GM18499 (cell line): ENCODE measurements around the gene ZNF536.

ENCODE experiments used
- ATAC-seq: cut with Tn5 transposase; IDR thresholded peaks from one replicate; pipeline ENCODE4 v1.9.1; 2021; ENCODE audit warnings: moderate number of reproducible peaks; ENCODE audit not compliant: insufficient read depth, unreplicated experiment

The ZNF536 gene

DNA sequence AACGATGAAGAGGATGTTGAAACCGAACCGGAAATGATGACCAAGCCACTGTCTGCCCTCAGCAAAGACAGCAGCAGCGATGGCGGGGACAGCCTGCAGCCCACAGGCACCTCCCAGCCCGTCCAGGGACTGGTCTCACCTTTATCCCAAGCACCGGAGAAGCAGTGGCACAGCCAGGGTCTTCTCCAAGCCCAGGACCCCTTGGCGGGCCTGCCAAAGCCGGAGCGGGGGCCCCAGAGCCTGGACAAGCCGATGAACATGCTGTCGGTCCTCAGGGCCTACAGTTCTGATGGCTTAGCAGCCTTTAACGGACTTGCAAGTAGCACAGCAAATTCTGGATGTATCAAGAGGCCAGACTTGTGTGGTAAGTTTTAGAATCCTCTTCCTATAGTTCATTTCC, 177.0 kb downstream of the ZNF536 start:
- ATAC-seq, result no peak

DNA sequence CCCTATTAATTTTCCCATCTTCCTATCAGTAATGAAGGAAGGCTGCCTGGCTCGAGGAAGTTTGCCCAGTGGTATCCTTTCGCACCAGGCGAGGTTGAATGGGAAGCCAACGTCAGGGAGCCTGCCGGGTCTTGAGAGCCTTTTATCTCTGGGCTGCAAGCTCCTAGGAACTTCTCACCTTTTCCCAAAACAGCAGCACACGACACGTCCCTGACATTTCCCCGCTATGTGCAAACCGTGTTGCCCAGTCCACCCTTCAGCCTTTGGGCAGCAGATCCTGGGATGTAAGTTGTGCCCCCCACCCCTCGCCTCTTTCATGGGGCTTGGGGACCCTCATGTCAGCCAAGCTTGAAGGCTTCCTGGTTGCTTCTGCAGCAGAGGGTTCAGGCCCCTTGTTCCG, 179.1 kb downstream of the ZNF536 start:
- ATAC-seq, result no peak

GRCh38 chr19:30552593-30552992, 180.4 kb downstream of the ZNF536 start:
- ATAC-seq, result no peak

DNA sequence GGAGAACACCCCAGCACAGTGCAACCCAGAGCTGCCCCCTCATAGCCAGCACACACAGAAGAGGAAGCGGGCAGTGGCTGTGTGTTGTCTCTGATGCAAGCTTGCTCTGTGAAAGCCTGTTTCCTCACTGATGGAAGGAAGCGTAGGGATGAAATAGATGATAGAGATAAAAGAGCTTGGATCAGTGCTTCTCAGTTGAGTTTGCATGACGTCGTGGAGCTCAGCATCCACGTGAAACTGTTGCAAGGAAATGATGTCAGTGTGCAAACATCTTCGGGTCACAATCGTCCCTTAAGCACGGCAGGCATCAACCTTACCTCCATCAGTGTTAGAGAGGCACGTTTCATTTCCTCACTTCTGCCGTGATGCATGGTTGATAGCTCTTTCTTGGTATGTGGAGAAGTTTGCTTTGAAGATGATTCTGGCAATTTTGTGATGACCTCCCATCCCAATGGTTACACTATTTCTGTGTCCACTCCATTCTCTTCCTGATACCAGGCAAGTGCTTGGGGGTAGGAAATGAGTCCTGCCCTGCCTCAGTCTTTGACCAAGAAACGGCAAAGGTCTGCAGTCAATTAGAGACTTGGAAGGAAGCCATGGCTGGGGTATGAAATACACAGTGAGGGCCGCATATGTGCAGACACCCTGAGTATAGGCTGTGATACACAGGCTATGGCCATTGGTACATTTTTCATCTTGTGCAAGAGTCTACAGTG, 183.0 kb downstream of the ZNF536 start:
- ATAC-seq, result no peak

GRCh38 chr19:30555791-30556110, 183.6 kb downstream of the ZNF536 start:
- no peak for ATAC-seq

DNA sequence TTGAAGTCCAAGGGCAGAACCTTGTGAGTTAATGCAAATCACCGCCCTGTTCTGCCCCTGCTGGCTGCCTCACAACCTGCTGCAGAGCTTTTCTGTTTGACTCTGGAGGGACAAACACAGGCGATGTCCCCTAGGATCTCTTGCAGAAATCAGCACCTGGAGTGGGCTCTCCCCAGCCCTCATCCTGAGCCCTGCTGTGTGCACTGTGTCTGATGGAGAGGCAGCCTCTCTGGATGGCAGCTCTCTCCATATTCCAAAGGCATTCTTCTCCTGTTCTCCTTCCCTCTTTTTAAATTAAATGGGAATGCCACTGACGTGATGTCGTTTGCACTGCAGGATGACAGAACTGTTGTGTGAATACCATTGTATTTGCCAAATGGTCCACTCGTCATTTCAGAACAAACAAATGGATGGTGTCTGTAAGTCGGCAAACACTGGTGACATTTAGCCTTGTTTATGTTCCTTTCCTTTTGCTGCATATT, 184.1 kb downstream of the ZNF536 start:
- ATAC-seq, result no peak

DNA sequence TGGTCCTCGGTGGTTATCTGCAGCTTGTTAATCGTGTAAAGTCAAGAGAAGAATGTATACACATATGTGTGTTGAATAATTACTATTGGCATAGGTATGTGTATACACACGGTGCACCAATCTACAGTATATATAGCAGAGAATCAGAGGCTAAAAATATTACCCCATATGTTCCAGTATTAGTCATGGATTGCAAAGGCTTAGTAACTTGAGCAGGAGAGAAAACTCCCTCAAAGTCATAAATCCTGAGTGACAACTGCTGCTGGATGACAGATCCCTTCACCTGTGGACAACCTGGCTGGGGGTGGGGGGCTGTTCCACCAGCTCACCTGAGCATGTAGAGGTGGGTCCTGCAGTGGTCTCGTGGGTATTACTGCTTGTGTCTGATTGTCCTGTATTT, 185.0 kb downstream of the ZNF536 start:
- no peak for ATAC-seq

DNA sequence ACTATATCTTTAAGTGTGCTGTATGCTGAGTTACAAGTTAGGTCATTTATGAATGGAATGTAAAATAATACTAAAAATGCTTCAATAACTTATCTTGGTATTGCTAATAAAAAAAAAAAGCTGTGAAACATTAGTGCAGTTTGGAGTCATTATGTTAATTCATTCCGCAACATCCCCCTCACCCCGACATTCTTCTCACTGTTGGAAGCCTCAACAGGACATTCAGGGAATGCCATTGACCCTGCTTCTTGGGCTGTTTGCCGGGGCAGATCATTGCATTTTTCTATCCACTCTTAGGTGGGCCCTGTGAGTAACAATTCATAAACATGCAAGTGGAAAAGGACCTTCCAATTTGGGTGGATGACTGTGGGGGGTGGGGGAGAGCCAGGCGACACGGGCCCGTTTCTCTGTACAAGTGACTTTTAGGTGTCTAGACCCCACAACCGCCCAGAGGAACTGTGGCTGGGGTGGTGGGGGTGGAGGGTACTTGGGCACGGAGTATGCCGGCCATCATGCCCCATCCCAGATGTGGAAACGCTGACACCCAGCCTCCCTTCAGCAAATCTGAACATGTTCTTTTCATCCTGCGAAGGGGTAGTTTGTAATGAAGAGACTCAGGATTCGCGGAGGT, 185.9 kb downstream of the ZNF536 start:
- no peak for ATAC-seq

DNA sequence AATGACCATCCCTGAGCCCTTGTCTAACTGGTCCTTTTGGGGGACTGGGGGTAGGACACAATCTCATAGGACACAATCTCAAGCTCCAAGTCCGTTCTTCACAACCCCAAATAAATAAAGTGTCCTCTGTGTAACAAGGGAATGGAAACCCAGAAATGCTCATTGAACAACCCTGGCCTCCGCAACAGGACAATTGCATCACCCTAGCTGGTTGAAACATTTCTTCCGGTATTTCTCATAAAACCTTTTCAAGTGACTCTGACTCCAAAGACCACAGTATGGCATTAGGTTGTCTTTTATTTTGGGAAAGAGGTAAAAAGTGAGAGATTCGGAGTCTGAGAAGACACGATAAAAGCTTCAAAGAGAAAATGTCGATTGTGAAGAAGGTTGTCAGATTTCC, 186.6 kb downstream of the ZNF536 start:
- no peak for ATAC-seq

- ATAC-seq, result no peak
Observed at GRCh38 chr19:30559446-30559845, 187.3 kb downstream of the ZNF536 start.

DNA sequence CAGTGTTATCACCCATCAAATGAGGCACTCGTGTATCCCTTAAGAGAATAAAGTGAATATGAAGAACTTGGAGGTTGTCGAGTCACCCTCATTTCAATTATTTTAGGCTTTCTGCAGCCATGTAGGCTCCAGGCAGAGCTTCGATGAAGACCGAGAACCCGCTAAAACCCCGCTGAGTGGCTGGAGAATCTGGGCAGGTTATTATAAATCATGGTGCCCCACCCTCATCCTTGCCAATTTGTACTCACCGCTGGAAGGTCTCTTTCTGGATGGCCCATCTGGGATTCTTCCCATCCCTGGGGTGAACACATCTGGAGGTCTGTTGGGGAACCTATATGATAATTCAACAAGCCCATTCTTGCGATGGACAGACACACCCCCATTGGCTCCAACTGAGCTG, 190.8 kb downstream of the ZNF536 start:
- ATAC-seq, result no peak

DNA sequence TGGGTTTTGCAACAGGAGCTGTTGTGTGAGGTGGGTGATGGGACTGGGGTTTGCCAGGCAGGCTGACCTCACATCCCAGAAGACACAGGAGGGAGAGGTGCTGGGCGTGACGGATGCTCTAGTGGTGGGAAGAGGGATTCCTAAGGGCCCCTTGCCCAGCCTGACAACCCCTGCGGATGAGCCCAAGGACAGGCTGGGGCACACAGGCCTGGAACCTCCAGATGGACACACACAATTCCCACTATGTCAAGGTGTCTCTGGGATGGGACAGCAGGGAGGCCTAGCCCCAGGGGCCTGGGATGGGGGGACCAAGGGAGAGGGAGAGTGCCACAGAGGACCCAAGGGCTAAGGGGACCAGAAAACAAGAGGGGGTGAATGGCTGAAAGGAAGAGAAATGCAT, 191.5 kb downstream of the ZNF536 start:
- ATAC-seq, result no peak

DNA sequence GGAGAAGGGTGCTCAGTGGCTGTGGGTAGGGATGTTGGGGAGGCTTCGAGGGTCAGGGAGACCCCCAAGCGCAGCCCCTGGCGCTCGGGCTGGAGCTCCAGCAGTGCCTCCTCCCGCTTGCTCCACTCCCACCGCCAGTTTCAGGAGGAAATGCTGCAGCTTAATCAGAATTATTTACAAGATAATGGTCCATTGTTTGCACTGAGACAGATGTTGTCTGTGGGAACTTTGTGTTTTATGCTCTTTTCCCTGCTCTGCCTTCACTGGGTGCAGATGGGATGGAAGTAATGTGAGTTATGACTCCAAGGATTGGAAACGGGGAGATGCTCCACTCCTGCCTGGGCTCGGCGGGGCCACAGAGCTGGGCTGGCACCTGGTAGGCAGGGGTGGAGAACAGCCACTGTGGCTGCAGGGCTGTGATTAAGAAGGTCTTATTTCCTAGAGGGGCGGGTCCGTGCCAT, 192.4 kb downstream of the ZNF536 start:
- ATAC-seq, result no peak

DNA sequence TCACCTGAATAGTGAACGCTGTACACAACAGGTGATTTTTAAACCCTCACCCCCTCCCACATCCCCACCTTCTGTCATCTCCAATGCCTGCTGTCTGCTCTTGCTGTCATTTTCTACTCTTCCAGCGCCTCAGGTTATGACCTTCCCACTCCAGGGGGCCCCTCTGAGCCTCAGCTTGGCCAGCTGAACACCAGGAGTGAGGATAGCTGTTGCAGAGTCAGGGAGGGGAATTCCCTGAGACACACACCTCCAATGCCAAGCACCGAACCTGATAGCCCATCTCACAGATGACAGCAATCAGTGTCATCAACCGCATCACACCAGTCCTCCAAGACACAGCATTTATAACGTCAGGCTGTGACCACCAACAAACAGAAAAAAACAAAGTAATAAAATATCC, 193.5 kb downstream of the ZNF536 start:
- no peak for ATAC-seq

DNA sequence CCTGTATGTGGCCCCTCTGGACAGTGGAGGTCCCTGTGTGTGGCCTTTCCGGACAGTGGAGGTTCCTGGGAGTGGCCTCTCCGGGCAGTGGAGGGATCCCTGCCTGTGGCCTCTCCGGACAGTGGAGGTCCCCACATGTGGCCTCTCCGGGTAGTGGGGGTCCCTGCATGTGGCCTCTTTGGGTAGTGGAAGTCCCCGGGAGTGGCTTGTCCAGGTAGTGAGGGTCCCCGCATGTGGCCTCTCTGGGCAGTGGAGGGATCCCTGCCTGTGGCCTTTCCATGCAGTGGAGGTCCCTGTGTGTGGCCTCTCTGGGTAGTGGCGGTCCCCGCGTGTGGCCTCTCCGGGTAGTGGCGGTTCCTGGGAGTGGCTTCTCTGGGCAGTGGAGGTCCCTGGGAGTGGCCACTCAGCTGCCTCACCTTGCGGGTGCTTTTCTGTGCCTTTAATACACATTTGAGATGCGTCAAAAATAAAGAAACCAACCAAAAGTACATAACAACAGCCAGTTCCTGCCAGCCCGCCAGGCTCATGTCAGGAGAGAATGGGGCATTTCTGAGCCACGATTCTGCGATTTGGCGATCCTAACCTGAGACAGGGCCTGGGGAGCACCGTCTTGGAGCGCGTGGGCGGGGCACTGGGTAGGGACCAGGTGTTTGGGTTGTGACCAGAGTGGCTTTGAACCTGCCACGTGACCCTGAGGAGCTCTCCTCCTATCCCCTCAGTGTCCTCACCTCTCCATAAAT, 194.7 kb downstream of the ZNF536 start:
- no peak for ATAC-seq

GRCh38 chr19:30567536-30568232, 195.5 kb downstream of the ZNF536 start:
- ATAC-seq, result no peak

DNA sequence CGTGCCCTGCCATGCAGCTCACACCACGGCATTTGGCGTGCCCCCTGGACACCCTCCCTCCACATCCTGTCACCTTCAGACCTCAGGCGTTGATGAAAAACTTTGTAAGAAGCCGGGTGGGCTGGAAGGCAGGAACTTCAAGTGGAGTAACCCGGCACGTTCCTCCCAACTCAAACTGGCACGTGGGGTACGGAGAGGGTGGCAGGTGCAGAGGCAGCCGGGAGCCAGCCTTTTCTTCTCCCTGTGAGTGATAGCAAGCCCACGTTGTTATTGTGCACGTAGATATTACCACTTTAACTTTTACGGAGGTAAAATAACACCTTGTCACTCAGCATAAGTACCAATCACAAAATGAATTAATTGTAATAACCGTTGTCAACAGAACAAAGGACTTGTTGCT, 198.0 kb downstream of the ZNF536 start:
- ATAC-seq, result no peak

DNA sequence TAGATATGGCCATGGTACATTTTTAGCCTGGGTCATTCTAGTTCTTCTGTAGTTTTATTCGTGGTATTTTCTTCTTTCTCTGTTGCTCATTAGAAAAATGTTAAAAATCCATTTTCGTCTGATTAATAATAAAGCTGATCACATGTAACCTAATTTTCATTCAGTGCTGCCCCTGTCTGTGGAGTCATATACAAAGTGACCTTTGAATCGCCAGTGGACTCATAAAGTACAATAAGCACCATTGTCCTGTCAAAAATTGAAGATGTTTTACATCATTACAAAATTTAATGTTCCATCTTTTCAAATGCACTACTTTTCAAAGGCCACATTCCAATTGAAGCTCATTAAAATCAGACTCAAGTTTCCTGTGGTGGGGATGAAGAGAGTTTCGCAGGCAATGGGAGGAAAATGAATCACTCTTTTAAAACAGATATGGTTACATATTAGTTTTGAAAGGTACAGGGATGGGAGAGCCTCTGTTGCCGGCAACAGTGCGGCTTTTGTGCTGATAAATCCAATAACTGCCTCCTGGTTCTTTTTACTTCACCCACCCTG, 205.4 kb downstream of the ZNF536 start:
- no peak for ATAC-seq

GRCh38 chr19:30579419-30579818, 207.2 kb downstream of the ZNF536 start:
- no peak for ATAC-seq

DNA sequence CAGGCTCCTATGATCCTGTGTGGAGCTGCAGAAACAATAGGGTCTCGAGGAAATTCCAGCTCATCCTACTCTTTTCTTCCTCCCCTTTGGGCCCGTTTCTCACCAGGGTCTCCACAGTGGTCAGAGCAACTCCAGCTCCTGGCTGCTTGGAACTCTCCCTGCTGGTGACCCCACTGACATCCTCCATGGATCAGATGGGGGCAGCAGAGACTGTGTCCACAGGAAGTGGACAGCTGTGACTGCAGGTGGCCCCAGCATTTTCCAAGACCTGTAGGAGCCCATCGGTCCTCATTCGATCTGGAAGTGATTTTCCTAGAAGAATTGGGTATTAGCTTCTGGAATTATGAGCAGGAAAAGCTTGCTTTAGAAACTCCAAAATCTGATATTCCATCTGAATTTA, 208.5 kb downstream of the ZNF536 start:
- no peak for ATAC-seq

GRCh38 chr19:30584090-30584489, 211.9 kb downstream of the ZNF536 start:
- no peak for ATAC-seq
